ENCODE results near the gene CCSER1.
"Not testable (repeated sequence)": the region's sequence is repeated elsewhere in the genome, so short reads cannot be mapped to it uniquely, and the experiment has no call there.

CCSER1 gene

DNA sequence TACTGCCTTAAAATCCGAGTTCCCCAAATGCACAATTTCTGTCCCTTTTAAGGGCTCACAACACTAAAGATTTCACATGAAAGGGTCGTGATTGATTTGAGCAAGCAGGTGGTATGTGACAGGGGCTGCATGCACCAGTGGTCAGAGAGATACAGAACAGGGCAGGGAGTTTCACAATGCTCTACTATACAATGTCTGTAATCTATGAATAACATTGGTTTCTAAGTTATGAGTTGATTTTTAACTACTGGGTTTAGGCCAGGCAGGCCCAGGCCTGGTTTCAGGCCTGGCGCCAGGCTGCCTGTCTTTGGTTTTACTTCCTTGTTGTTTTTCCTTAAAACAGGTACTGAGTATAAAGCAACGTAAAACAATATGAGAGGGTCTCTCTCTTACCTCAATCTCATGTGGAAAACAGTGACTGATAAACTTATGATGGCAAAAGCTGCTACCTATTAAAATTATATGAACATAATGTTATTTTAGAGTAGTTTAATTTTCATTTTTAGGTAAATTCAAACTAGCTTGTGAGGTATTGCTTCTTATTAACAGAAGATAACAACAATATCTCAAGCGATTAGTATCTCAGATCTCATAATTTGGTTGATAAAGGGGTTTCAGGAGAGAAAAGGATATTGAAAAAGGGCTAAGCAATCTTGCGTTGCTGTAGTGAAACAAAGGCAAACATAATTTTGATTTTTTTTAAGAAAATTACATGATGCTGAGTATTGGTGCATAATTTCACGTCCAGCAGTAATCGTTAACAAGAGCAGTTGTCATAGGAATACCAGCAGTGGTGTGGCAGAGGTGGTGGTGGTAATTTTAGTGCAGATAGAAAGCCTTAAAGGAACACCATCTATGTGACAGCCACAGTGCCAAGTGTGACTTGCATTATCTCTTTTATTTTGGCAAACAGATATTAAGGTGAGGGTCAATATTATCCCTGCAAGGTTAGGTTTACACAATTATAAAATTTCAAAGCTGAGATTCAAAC is 1232.1 kb downstream of the CCSER1 start:
- Mint-ChIP-seq H3K4me3 (no peak overlapping the region), H3K4me1 (no peaks in the 10 kb centered on the region), H3K27ac (no peak overlapping the region), H3K36me3 (no peaks in the 10 kb centered on the region), H3K9me3 (peaks cover 10% of the 10 kb centered on the region)
- ATAC-seq (no peak), DNase-seq (ENCODE audit: low spot score in 2 of 2) (no peak)

GRCh38 chr4:91362125-91362524 is 1234.9 kb downstream of the CCSER1 start:
- H3K4me1 Mint-ChIP-seq: no peaks in the 10 kb centered on the region
- H3K9me3 Mint-ChIP-seq: peaks cover 10% of the 10 kb centered on the region
- no peaks in the 10 kb centered on the region for H3K36me3 Mint-ChIP-seq
- DNase-seq (ENCODE audit: low spot score in 2 of 2): no peak
- no peak overlapping the region for H3K27ac Mint-ChIP-seq
- ATAC-seq: no peak
- no peak overlapping the region for H3K4me3 Mint-ChIP-seq

DNA sequence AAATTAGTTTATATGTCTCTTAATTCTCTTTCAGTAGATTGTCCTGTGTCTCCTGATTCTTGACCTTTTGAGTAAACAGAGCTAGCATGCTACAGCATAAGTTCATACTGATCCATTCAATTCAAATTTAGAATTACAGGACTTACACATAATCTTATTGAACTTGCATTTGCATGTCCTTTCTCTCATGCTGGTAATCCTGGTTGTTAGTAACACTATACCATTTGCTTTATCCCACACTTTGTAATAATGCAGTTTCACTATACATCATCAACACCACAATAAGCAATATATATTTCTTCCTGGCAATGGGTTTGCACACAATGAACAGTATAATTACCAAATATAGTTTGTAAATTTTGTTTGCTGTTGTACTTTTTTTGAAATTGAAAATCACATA is 1239.4 kb downstream of the CCSER1 start:
- Mint-ChIP-seq H3K27ac (no peak overlapping the region), H3K9me3 (peaks cover 11% of the 10 kb centered on the region), H3K36me3 (no peaks in the 10 kb centered on the region), H3K4me1 (no peaks in the 10 kb centered on the region), H3K4me3 (no peak overlapping the region)
- DNase-seq (ENCODE audit: low spot score in 2 of 2) (no peak), ATAC-seq (no peak)

GRCh38 chr4:91369116-91369515 is 1241.9 kb downstream of the CCSER1 start:
- Mint-ChIP-seq H3K36me3 (no peaks in the 10 kb centered on the region), H3K4me1 (no peaks in the 10 kb centered on the region), H3K9me3 (peaks cover 8% of the 10 kb centered on the region), H3K27ac (no peak overlapping the region), H3K4me3 (no peak overlapping the region)
- DNase-seq (ENCODE audit: low spot score in 2 of 2) (no peak), ATAC-seq (no peak)

GRCh38 chr4:91373546-91373945 is 1246.4 kb downstream of the CCSER1 start:
- peaks cover 14% of the 10 kb centered on the region for H3K9me3 Mint-ChIP-seq

DNA sequence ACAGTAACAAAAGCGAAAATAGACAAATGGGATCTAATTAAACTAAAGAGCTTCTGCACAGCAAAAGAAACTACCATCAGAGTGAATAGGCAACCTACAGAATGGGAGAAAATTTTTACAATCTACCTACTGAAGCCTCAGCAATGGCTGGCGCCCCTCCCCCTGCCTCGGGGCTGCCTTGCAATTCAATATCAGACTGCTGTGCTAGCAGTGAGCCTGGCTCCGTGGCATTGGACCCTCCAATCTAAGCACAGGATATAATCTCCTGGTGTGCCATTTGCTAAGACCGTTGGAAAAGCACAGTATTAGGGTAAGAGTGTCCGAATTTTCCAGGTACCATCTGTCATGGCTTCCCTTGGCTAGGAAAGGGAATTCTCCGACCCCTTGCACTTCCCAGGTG is 1278.2 kb downstream of the CCSER1 start:
- not testable (repeated sequence) for DNase-seq (ENCODE audit: low spot score in 2 of 2); ATAC-seq; H3K4me3 Mint-ChIP-seq; H3K4me1 Mint-ChIP-seq; H3K27ac Mint-ChIP-seq; H3K36me3 Mint-ChIP-seq
- peaks cover 13% of the 10 kb centered on the region for H3K9me3 Mint-ChIP-seq

More at GRCh38 chr4:91373546-91373945, 1246.4 kb downstream of the CCSER1 start:
- no peaks in the 10 kb centered on the region for H3K4me1 Mint-ChIP-seq
- DNase-seq (ENCODE audit: low spot score in 2 of 2) (no peak), ATAC-seq (no peak)
- no peak overlapping the region for H3K27ac Mint-ChIP-seq
- no peaks in the 10 kb centered on the region for H3K36me3 Mint-ChIP-seq
- H3K4me3 Mint-ChIP-seq: no peak overlapping the region

DNA sequence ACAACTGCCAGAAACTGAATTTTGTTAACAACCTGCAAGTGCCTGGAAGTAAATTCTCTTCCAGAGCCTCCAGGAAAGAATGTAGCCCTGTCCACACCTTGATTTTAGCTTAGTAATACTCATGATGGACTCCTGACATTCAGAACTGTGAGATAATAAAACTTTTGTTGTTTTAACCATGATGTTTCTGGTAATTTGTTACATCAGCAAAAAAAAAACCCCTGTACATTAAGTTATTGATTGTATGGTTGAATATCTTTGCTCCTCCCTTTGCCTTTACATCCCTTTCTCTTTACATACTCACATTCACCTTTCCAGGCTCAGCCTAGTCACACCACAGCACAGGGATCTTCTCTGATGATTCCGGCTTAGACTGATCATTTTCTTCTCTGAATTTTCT is 1294.8 kb downstream of the CCSER1 start:
- H3K27ac Mint-ChIP-seq: no peak overlapping the region
- no peaks in the 10 kb centered on the region for H3K36me3 Mint-ChIP-seq
- ATAC-seq (no peak), DNase-seq (ENCODE audit: low spot score in 2 of 2) (no peak)
- H3K4me1 Mint-ChIP-seq: no peaks in the 10 kb centered on the region
- peaks cover 24% of the 10 kb centered on the region for H3K9me3 Mint-ChIP-seq
- no peak overlapping the region for H3K4me3 Mint-ChIP-seq

DNA sequence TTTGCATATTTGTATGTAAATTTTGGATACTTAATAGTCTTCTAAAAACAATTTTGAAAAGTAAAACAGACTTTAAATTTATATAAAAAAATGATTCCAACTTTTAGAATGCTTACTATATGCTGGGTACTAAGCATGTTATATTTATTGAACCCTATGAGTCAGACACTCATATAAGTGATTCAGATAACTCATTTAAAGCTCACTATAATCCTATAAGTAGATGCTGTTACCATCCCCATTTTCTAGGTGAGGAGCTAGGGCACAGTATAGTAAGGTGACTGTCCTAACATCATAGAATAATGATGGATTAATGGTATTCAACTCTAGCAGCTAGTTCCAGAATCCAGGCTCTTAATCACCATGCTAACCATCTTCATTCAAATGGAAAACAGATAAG is 1299.5 kb downstream of the CCSER1 start:
- Mint-ChIP-seq H3K36me3 (no peaks in the 10 kb centered on the region), H3K4me3 (no peak overlapping the region), H3K9me3 (peaks cover 10% of the 10 kb centered on the region), H3K4me1 (no peaks in the 10 kb centered on the region), H3K27ac (no peak overlapping the region)
- ATAC-seq (no peak), DNase-seq (ENCODE audit: low spot score in 2 of 2) (no peak)

GRCh38 chr4:91427171-91427570 is 1300.0 kb downstream of the CCSER1 start:
- H3K9me3 Mint-ChIP-seq: peaks cover 10% of the 10 kb centered on the region
- DNase-seq (ENCODE audit: low spot score in 2 of 2): no peak
- H3K27ac Mint-ChIP-seq: no peak overlapping the region
- H3K4me3 Mint-ChIP-seq: no peak overlapping the region
- ATAC-seq: no peak
- H3K4me1 Mint-ChIP-seq: no peaks in the 10 kb centered on the region
- no peaks in the 10 kb centered on the region for H3K36me3 Mint-ChIP-seq

DNA sequence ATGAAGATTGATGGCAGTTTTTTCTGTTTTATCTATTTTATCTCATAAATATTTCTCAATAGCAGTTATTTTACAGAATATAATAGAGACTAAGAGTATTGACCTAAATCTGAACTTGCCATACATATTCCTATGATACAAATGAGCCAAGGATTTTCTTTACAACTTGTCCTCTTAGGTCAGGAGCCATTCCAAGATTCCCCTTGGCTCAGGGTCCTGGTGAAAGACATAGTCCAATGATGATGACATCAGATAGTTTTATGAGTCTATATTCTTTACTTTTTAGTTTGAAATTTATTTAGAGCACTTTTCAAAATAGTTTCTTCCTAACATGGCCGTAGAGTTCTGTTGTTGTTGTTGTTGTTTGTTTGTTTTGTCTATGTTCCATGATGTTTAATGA is 1307.4 kb downstream of the CCSER1 start:
- Mint-ChIP-seq H3K27ac (no peak overlapping the region), H3K36me3 (no peaks in the 10 kb centered on the region), H3K9me3 (peaks cover 8% of the 10 kb centered on the region), H3K4me3 (no peak overlapping the region), H3K4me1 (no peaks in the 10 kb centered on the region)
- DNase-seq (ENCODE audit: low spot score in 2 of 2) (no peak), ATAC-seq (no peak)

GRCh38 chr4:91436556-91436955 is 1309.4 kb downstream of the CCSER1 start:
- Mint-ChIP-seq H3K9me3 (peaks cover 14% of the 10 kb centered on the region), H3K36me3 (no peaks in the 10 kb centered on the region), H3K27ac (no peak overlapping the region)

GRCh38 chr4:91447168-91447567 is 1320.0 kb downstream of the CCSER1 start:
- no peak for ATAC-seq
- Mint-ChIP-seq H3K36me3 (no peaks in the 10 kb centered on the region), H3K4me3 (no peak overlapping the region), H3K4me1 (no peaks in the 10 kb centered on the region), H3K9me3 (peaks cover 15% of the 10 kb centered on the region), H3K27ac (no peak overlapping the region)
- no peak for DNase-seq (ENCODE audit: low spot score in 2 of 2)

More at GRCh38 chr4:91436556-91436955, 1309.4 kb downstream of the CCSER1 start:
- no peak for DNase-seq (ENCODE audit: low spot score in 2 of 2)
- no peaks in the 10 kb centered on the region for H3K4me1 Mint-ChIP-seq
- no peak for ATAC-seq
- H3K4me3 Mint-ChIP-seq: no peak overlapping the region

DNA sequence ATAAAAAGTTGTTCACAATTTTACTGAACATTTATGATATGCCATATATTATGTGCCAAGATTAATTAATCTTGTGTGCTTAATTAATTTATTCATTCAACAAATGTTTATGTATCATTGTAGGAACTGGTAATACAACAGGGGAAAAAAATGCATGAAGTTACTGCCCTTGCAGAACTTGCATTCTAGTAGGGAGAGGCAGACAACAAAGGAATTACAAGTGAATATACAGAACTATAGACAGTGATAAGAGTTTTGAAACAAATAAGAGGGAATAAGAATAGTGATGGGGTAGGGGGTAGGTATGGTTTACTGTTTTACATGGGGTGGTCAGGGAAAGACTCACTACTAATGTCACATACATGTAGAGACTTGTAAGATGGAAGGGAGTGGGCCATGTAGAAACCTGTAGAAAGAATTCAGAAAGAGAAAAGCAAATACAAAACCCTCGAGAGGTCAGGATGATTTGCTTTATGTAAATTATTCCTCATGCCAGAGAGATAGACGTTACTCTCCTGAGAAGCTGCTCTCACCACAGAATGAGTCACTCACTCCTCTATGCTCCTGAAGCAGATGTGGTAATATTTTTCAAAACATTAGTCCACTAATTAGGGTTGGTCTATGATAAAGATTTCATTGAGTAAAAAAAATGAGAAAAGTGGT is 1321.6 kb downstream of the CCSER1 start:
- Mint-ChIP-seq H3K9me3 (peaks cover 15% of the 10 kb centered on the region), H3K36me3 (no peaks in the 10 kb centered on the region), H3K27ac (no peak overlapping the region), H3K4me1 (no peaks in the 10 kb centered on the region), H3K4me3 (no peak overlapping the region)
- DNase-seq (ENCODE audit: low spot score in 2 of 2) (no peak), ATAC-seq (no peak)

GRCh38 chr4:91454111-91454510 is 1326.9 kb downstream of the CCSER1 start:
- H3K27ac Mint-ChIP-seq: no peak overlapping the region
- H3K9me3 Mint-ChIP-seq: peaks cover 14% of the 10 kb centered on the region
- H3K4me1 Mint-ChIP-seq: no peaks in the 10 kb centered on the region
- H3K4me3 Mint-ChIP-seq: no peak overlapping the region
- DNase-seq (ENCODE audit: low spot score in 2 of 2) (no peak), ATAC-seq (no peak)
- H3K36me3 Mint-ChIP-seq: no peaks in the 10 kb centered on the region

- H3K4me3 Mint-ChIP-seq; H3K4me1 Mint-ChIP-seq; H3K27ac Mint-ChIP-seq; DNase-seq (ENCODE audit: low spot score in 2 of 2); ATAC-seq; H3K36me3 Mint-ChIP-seq: not testable (repeated sequence)
- H3K9me3 Mint-ChIP-seq: peaks cover 21% of the 10 kb centered on the region
Observed at GRCh38 chr4:91462566-91462965, 1335.4 kb downstream of the CCSER1 start.

DNA sequence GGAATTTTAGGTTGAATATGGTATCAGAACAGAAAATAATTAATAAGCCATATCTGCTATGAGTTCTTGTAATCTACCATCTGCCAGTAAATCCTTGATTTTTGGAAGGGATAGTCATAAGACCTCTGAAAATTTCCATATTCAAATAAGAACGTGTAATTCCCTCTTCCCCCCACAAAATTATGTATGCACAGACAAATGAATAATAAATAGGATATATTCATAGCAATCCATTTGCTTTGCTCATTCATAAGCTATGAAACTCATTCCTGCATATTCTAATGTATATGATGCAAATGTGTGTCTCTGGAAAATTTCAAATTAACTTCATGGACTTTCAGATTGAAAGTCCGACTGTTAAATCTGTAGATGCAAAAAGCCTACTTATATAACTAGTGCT is 1343.5 kb downstream of the CCSER1 start:
- Mint-ChIP-seq H3K4me1 (no peaks in the 10 kb centered on the region), H3K27ac (no peak overlapping the region), H3K36me3 (no peaks in the 10 kb centered on the region), H3K4me3 (no peak overlapping the region), H3K9me3 (peaks cover 13% of the 10 kb centered on the region)
- ATAC-seq: no peak
- no peak for DNase-seq (ENCODE audit: low spot score in 2 of 2)
